Measurements from ENCODE around the gene PPP1R7.

Gene PPP1R7

DNA sequence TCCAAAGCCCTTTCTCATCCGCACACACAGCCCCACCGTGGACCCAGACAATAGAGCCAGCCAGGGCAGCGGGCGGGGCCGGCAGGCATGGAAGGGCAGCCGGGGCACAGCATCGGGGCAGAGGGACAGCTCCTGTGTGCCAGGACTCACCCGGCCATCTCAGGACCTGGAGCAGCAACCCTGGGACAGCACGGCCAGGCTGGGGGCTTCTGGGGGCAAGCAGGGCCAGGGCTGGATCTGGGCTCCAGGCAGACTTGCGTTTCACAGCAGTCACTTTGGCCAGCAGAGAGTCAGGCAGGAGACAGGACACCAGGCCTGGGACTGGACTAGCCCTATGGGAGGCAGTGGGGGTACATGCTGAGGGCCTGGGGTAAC, 53.7 kb downstream of the PPP1R7 start:
- 93 to 94% methylated on average over 6 to 8 of the region's 10 CpGs for WGBS, 2 experiments (ENCODE audit: insufficient coverage in 2 of 2)

DNA sequence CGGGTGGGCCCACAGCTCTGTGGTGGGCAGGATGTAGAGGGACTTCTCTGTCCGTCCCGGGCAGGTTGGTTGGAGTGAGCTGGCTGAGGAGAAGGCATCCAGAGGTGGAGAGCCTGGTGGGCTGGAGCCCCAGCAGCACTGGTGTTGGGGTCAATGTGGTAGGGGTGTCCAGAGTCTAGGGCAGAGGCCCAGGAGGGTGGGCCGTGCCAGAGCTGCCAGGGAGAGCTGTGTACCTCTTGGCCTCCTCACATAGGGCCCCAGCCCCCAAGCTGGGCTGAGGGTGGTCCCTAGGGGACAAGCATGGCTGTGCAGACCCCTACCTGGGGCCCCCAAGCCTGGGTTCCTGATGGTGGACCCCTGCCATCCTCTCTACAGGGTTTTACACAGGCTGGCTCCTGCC, 54.2 kb downstream of the PPP1R7 start:
- H3K9me3 ChIP-seq (ENCODE audit: control insufficient read depth, low read length): no peaks in the 10 kb centered on the region
- no peaks in the 10 kb centered on the region for H3K36me3 ChIP-seq (ENCODE audit: control insufficient read depth, insufficient read depth, low read length)
- no peak overlapping the region for H3K4me3 ChIP-seq (ENCODE audit: extremely low read depth, insufficient read depth, low read length, poor library complexity, severe bottlenecking)
- no peaks in the 10 kb centered on the region for H3K4me1 ChIP-seq (ENCODE audit: control insufficient read depth, insufficient read depth, low read length, poor library complexity, severe bottlenecking)
- WGBS, 2 experiments (ENCODE audit: insufficient coverage in 2 of 2): 86 to 93% methylated on average over 4 of the region's 4 CpGs
- no peak overlapping the region for H3K27ac ChIP-seq (ENCODE audit: low read depth, low read length, severe bottlenecking)

More for the DNA sequence above, 53.7 kb downstream of the PPP1R7 start:
- no peaks in the 10 kb centered on the region for H3K4me1 ChIP-seq (ENCODE audit: control insufficient read depth, insufficient read depth, low read length, poor library complexity, severe bottlenecking)
- no peak overlapping the region for H3K4me3 ChIP-seq (ENCODE audit: extremely low read depth, insufficient read depth, low read length, poor library complexity, severe bottlenecking)
- H3K27ac ChIP-seq (ENCODE audit: low read depth, low read length, severe bottlenecking): no peak overlapping the region
- no peaks in the 10 kb centered on the region for H3K36me3 ChIP-seq (ENCODE audit: control insufficient read depth, insufficient read depth, low read length)
- no peaks in the 10 kb centered on the region for H3K9me3 ChIP-seq (ENCODE audit: control insufficient read depth, low read length)

GRCh38 chr2:241205086-241205485, 54.8 kb downstream of the PPP1R7 start:
- Histone ChIP-seq H3K36me3 (ENCODE audit: control insufficient read depth, insufficient read depth, low read length) (no peaks in the 10 kb centered on the region), H3K4me3 (ENCODE audit: extremely low read depth, insufficient read depth, low read length, poor library complexity, severe bottlenecking) (no peak overlapping the region), H3K4me1 (ENCODE audit: control insufficient read depth, insufficient read depth, low read length, poor library complexity, severe bottlenecking) (no peaks in the 10 kb centered on the region), H3K9me3 (ENCODE audit: control insufficient read depth, low read length) (no peaks in the 10 kb centered on the region), H3K27ac (ENCODE audit: low read depth, low read length, severe bottlenecking) (no peak overlapping the region)
- 95 to 100% methylated on average over 3 of the region's 3 CpGs for WGBS, 2 experiments (ENCODE audit: insufficient coverage in 2 of 2)

DNA sequence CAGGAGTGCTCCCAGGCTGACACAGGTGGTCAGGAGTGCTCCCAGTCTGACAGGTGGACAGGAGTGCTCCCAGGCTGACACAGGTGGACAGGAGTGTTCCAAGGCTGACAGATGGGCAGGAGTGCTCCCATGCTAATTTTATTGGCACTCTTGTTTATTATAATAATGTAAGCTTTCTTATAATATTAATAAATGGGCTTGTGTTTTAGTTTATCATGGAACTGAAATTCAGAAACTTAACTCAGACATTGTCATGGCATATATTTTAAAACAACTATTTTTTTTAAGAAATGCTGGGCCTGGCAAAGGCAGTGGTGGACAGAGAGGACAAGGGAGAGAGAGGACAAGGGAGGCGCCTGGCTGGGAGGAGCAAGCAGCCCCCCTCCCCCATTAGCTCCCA, 56.9 kb downstream of the PPP1R7 start:
- H3K4me1 ChIP-seq (ENCODE audit: control insufficient read depth, insufficient read depth, low read length, poor library complexity, severe bottlenecking): no peaks in the 10 kb centered on the region
- no peaks in the 10 kb centered on the region for H3K36me3 ChIP-seq (ENCODE audit: control insufficient read depth, insufficient read depth, low read length)
- WGBS, 2 experiments (ENCODE audit: insufficient coverage in 2 of 2): no CpG with 5 or more reads among the region's 1 CpG
- H3K27ac ChIP-seq (ENCODE audit: low read depth, low read length, severe bottlenecking): no peak overlapping the region
- no peaks in the 10 kb centered on the region for H3K9me3 ChIP-seq (ENCODE audit: control insufficient read depth, low read length)
- H3K4me3 ChIP-seq (ENCODE audit: extremely low read depth, insufficient read depth, low read length, poor library complexity, severe bottlenecking): no peak overlapping the region

GRCh38 chr2:241207641-241208040, 57.4 kb downstream of the PPP1R7 start:
- no peak overlapping the region for H3K27ac ChIP-seq (ENCODE audit: low read depth, low read length, severe bottlenecking)
- 78 to 91% methylated on average over 4 to 6 of the region's 6 CpGs for WGBS, 2 experiments (ENCODE audit: insufficient coverage in 2 of 2)
- no peaks in the 10 kb centered on the region for H3K9me3 ChIP-seq (ENCODE audit: control insufficient read depth, low read length)
- no peaks in the 10 kb centered on the region for H3K4me1 ChIP-seq (ENCODE audit: control insufficient read depth, insufficient read depth, low read length, poor library complexity, severe bottlenecking)
- no peaks in the 10 kb centered on the region for H3K36me3 ChIP-seq (ENCODE audit: control insufficient read depth, insufficient read depth, low read length)
- H3K4me3 ChIP-seq (ENCODE audit: extremely low read depth, insufficient read depth, low read length, poor library complexity, severe bottlenecking): no peak overlapping the region

GRCh38 chr2:241208058-241208457, 57.8 kb downstream of the PPP1R7 start:
- no peaks in the 10 kb centered on the region for H3K4me1 ChIP-seq (ENCODE audit: control insufficient read depth, insufficient read depth, low read length, poor library complexity, severe bottlenecking)
- H3K9me3 ChIP-seq (ENCODE audit: control insufficient read depth, low read length): no peaks in the 10 kb centered on the region
- no peak overlapping the region for H3K4me3 ChIP-seq (ENCODE audit: extremely low read depth, insufficient read depth, low read length, poor library complexity, severe bottlenecking)
- no peaks in the 10 kb centered on the region for H3K36me3 ChIP-seq (ENCODE audit: control insufficient read depth, insufficient read depth, low read length)
- 87 to 93% methylated on average over 5 to 6 of the region's 6 CpGs for WGBS, 2 experiments (ENCODE audit: insufficient coverage in 2 of 2)
- no peak overlapping the region for H3K27ac ChIP-seq (ENCODE audit: low read depth, low read length, severe bottlenecking)

GRCh38 chr2:241209271-241209670, 59.0 kb downstream of the PPP1R7 start:
- Histone ChIP-seq H3K4me1 (ENCODE audit: control insufficient read depth, insufficient read depth, low read length, poor library complexity, severe bottlenecking) (no peaks in the 10 kb centered on the region), H3K27ac (ENCODE audit: low read depth, low read length, severe bottlenecking) (no peak overlapping the region), H3K9me3 (ENCODE audit: control insufficient read depth, low read length) (no peaks in the 10 kb centered on the region), H3K36me3 (ENCODE audit: control insufficient read depth, insufficient read depth, low read length) (no peaks in the 10 kb centered on the region), H3K4me3 (ENCODE audit: extremely low read depth, insufficient read depth, low read length, poor library complexity, severe bottlenecking) (no peak overlapping the region)
- WGBS, 2 experiments (ENCODE audit: insufficient coverage in 2 of 2): 89 to 90% methylated on average over 24 to 27 of the region's 33 CpGs

DNA sequence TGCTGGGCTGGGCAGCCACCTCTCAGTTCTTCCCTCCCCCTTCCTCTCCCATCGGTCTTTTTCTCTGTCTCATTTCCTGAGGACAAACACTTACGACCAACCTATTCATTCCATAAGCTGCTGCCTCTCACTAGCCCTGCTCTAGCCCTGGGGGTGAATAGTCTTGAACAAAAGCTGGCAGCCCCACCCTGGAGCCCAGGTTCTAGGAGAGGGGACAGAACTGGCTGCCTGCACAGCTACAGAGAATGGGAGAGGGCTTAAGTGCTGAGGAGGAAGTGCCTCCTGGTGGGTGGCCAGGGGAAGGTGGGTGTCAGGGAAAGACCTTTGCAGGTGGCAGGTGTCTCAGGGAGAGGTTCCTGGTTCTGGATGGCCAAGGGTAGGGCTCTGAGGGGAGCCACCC, 61.0 kb downstream of the PPP1R7 start:
- Histone ChIP-seq H3K4me3 (ENCODE audit: extremely low read depth, insufficient read depth, low read length, poor library complexity, severe bottlenecking) (no peak overlapping the region), H3K9me3 (ENCODE audit: control insufficient read depth, low read length) (no peaks in the 10 kb centered on the region), H3K27ac (ENCODE audit: low read depth, low read length, severe bottlenecking) (no peak overlapping the region), H3K4me1 (ENCODE audit: control insufficient read depth, insufficient read depth, low read length, poor library complexity, severe bottlenecking) (peaks cover 6% of the 10 kb centered on the region), H3K36me3 (ENCODE audit: control insufficient read depth, insufficient read depth, low read length) (no peaks in the 10 kb centered on the region)
- WGBS, 2 experiments (ENCODE audit: insufficient coverage in 2 of 2): no CpG with 5 or more reads among the region's 2 CpGs

- H3K4me1 ChIP-seq (ENCODE audit: control insufficient read depth, insufficient read depth, low read length, poor library complexity, severe bottlenecking): peaks cover 10% of the 10 kb centered on the region
Measured at GRCh38 chr2:241213041-241213440, 62.8 kb downstream of the PPP1R7 start.

GRCh38 chr2:241213567-241213966, 63.3 kb downstream of the PPP1R7 start:
- WGBS, 2 experiments (ENCODE audit: insufficient coverage in 2 of 2): 88 to 92% methylated on average over 7 of the region's 7 CpGs
- H3K9me3 ChIP-seq (ENCODE audit: control insufficient read depth, low read length): no peaks in the 10 kb centered on the region
- peaks cover 10% of the 10 kb centered on the region for H3K4me1 ChIP-seq (ENCODE audit: control insufficient read depth, insufficient read depth, low read length, poor library complexity, severe bottlenecking)
- H3K4me3 ChIP-seq (ENCODE audit: extremely low read depth, insufficient read depth, low read length, poor library complexity, severe bottlenecking): no peak overlapping the region
- no peak overlapping the region for H3K27ac ChIP-seq (ENCODE audit: low read depth, low read length, severe bottlenecking)
- no peaks in the 10 kb centered on the region for H3K36me3 ChIP-seq (ENCODE audit: control insufficient read depth, insufficient read depth, low read length)

More at GRCh38 chr2:241213041-241213440, 62.8 kb downstream of the PPP1R7 start:
- Histone ChIP-seq H3K9me3 (ENCODE audit: control insufficient read depth, low read length) (no peaks in the 10 kb centered on the region), H3K27ac (ENCODE audit: low read depth, low read length, severe bottlenecking) (no peak overlapping the region), H3K4me3 (ENCODE audit: extremely low read depth, insufficient read depth, low read length, poor library complexity, severe bottlenecking) (no peak overlapping the region), H3K36me3 (ENCODE audit: control insufficient read depth, insufficient read depth, low read length) (no peaks in the 10 kb centered on the region)
- WGBS, 2 experiments (ENCODE audit: insufficient coverage in 2 of 2): 88 to 93% methylated on average over 13 of the region's 13 CpGs

DNA sequence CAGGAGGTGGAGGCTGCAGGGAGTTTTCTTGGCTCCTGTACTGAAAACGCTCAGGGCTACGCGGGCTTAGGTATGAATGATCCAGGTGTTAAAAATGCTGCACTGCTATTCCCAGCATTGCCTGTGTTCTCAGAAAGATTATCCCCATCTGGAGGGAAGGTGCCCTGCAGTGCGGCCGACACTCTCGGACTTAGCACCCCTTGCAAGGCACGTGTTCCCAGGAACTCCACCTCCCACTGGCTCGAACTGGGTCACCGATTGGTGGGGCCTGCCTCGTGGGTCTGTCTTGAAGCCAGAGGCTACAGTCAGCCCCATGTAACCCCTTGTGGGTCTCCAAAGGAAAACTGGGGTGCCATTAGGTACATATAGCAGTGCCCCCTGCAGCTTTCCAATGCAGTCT, 63.9 kb downstream of the PPP1R7 start:
- peaks cover 11% of the 10 kb centered on the region for H3K4me1 ChIP-seq (ENCODE audit: control insufficient read depth, insufficient read depth, low read length, poor library complexity, severe bottlenecking)
- H3K9me3 ChIP-seq (ENCODE audit: control insufficient read depth, low read length): no peaks in the 10 kb centered on the region
- no peak overlapping the region for H3K4me3 ChIP-seq (ENCODE audit: extremely low read depth, insufficient read depth, low read length, poor library complexity, severe bottlenecking)
- H3K36me3 ChIP-seq (ENCODE audit: control insufficient read depth, insufficient read depth, low read length): no peaks in the 10 kb centered on the region
- no peak overlapping the region for H3K27ac ChIP-seq (ENCODE audit: low read depth, low read length, severe bottlenecking)
- 85 to 93% methylated on average over 9 to 10 of the region's 10 CpGs for WGBS, 2 experiments (ENCODE audit: insufficient coverage in 2 of 2)

Measured in mesodermal cell (in vitro differentiated cells).